Central memory CD8-positive, alpha-beta T cell (primary cell): Measurements from ENCODE around the gene AKAP10.
"Not testable (repeated sequence)": the region's sequence is repeated elsewhere in the genome, so short reads cannot be mapped to it uniquely, and the experiment has no call there.

Source experiments
- ATAC-seq: fragments of 150-1000 bp; cut with Tn5 transposase; replicated peaks from 2 replicates; pipeline ENCODE4 v1.10.0; 2022; ENCODE audit warnings: mild to moderate bottlenecking, moderate FRiP score, moderate number of reproducible peaks; ENCODE audit not compliant: poor library complexity, severe bottlenecking; ENCODE audit errors: extremely low read depth
- DNase-seq, 2 donors: peaks; one replicate each; pipeline ENCODE4 v3.0.0; 2021; ENCODE audit warnings: low spot score in 2 of 2
- H3K27ac Mint-ChIP-seq: one replicate; pipeline ENCODE4 v1.8.0; 2022; ENCODE audit warnings: low read depth, mild to moderate bottlenecking, moderate library complexity, mixed read lengths
- H3K27me3 Mint-ChIP-seq: one replicate; pipeline ENCODE4 v1.8.0; 2022; ENCODE audit warnings: mixed read lengths
- H3K36me3 Mint-ChIP-seq: one replicate; pipeline ENCODE4 v1.8.0; 2022; ENCODE audit warnings: mild to moderate bottlenecking, moderate library complexity, mixed read lengths; ENCODE audit not compliant: insufficient read depth
- H3K4me1 Mint-ChIP-seq: one replicate; pipeline ENCODE4 v1.8.0; 2022; ENCODE audit warnings: mixed read lengths
- H3K4me3 Mint-ChIP-seq: one replicate; pipeline ENCODE4 v1.8.0; 2022; ENCODE audit warnings: mild to moderate bottlenecking, moderate library complexity, mixed read lengths
- H3K9me3 Mint-ChIP-seq: one replicate; pipeline ENCODE4 v1.8.0; 2022; ENCODE audit warnings: mixed read lengths

Gene AKAP10, protein sequence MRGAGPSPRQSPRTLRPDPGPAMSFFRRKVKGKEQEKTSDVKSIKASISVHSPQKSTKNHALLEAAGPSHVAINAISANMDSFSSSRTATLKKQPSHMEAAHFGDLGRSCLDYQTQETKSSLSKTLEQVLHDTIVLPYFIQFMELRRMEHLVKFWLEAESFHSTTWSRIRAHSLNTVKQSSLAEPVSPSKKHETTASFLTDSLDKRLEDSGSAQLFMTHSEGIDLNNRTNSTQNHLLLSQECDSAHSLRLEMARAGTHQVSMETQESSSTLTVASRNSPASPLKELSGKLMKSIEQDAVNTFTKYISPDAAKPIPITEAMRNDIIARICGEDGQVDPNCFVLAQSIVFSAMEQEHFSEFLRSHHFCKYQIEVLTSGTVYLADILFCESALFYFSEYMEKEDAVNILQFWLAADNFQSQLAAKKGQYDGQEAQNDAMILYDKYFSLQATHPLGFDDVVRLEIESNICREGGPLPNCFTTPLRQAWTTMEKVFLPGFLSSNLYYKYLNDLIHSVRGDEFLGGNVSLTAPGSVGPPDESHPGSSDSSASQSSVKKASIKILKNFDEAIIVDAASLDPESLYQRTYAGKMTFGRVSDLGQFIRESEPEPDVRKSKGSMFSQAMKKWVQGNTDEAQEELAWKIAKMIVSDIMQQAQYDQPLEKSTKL

DNA sequence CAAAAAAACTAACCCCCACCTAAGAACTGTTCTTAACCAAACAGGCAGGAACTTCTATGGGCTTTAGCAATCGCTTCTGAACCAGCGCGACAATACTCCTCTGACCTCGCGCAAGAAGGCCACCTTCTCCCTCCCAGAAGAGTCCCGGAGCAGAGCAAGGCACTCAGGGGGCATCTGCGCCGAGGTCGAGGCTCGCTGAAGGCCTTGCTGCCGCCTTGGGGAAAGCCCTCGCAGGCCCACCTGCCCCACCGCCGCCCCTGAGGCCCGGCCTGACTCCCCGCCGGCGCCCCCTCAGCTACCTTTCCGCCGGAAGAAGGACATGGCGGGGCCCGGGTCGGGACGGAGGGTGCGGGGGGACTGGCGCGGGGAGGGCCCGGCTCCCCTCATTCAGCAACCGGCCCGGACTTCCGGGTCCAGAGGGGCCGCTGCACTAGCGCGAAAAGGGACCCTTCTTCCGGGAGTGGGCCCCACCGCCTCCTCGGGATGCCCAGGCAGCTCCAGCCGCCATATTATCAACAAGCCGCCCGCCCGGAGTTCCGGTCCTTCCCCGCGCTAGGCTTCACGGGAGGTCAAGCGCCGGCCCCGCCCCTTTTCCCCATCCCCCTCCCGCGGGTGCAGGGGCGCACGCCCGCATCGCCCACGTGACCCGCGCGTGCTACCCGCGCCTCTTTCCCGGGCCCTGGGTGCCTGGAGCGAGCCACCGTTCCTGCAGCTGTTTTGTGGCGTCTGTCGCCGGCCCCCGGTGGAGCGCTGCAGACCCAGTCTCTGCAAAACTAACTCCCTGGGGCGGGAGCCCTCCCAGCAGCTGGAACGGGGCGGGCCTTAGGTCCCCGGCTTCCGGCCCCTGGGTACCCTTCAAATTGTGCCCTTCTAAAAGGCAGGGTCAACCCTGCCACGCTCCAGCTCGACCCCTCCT is at the start of gene AKAP10:
Gene AKAP10, minus strand, starts transcription at position 536 of the 916 bp plus-strand sequence. Its CDS starts 149 bp downstream, at position 387.
- ATAC-seq (peak; percentile 83), DNase-seq (peak; percentile 84)
- Mint-ChIP-seq H3K9me3 (no peaks in the 10 kb centered on the region), H3K36me3 (peaks cover 16% of the 10 kb centered on the region), H3K27me3 (no peaks in the 10 kb centered on the region), H3K4me1 (peaks cover 45% of the 10 kb centered on the region), H3K4me3 (peak within 1 kb of the TSS; percentile 97), H3K27ac (peak within 1 kb of the TSS; percentile 97)

DNA sequence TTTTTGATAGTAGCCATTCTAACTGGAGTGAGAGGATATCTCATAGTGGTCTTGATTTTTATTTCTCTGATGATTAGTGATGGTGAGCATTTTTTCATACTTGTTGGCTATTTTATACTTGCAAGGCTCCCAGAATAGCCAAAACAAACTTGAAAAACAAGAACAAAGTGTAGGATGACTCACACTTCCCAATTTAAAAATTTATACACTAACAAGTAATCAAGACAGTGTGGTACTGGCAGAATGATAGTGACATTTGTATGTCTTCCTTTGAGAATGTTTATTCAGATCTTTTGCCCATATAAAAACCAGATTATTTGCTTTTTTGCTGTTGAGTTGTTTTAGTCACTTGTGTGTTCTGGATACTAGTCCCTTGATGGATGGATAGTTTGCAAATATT is 49.3 kb upstream of the AKAP10 start:
- ATAC-seq (no peak), DNase-seq (no peak)
- Mint-ChIP-seq H3K9me3 (no peaks in the 10 kb centered on the region), H3K4me3 (no peak overlapping the region), H3K27me3 (no peaks in the 10 kb centered on the region), H3K27ac (no peak overlapping the region), H3K36me3 (peaks cover 1% of the 10 kb centered on the region), H3K4me1 (no peaks in the 10 kb centered on the region)

DNA sequence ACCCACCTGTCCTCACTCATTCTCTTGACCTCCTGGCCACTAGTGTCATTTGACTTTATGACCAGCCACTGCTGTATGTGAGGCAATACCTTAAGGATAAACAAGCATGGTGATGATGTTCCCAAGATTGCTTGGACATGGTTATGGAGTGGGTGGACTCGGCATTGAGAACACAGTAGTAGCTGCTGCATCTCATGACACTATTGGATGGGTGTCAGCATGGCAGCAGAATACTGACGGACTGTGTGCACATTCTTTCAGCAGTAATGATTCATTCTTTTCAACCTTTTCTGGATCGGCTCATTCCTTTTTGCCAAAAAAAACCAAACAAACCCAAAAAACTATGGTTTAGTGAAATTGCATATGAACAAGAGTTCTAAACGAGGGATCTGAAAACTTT is 45.1 kb upstream of the AKAP10 start:
- Mint-ChIP-seq H3K27me3 (no peaks in the 10 kb centered on the region), H3K9me3 (no peaks in the 10 kb centered on the region), H3K4me3 (no peak overlapping the region), H3K36me3 (peaks cover 1% of the 10 kb centered on the region), H3K27ac (no peak overlapping the region), H3K4me1 (no peaks in the 10 kb centered on the region)
- DNase-seq (no peak), ATAC-seq (no peak)

DNA sequence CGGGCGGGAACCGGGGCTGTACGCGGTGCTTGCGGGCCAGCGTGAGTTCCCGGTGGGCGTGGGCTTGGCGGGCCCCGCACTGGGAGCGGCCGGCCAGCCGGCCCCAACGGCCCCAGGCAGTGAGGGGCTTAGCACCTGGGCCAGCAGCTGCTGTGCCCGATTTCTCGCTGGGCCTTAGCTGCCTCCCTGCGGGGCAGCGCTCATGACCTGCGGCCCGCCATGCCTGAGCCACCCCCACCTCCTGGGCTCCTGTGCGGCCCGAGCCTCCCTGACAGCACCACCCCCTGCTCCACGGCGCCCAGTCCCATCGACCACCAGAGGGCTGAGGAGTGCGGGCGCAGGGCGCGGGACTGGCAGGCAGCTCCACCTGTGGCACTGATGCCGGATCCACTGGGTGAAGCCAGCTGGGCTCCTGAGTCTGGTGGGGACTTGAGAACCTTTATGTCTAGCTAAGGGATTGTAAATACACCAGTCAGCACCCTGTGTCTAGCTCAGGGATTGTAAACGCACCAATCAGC is 38.9 kb upstream of the AKAP10 start:
- not testable (repeated sequence) for H3K9me3 Mint-ChIP-seq, H3K36me3 Mint-ChIP-seq, DNase-seq, H3K4me1 Mint-ChIP-seq, H3K27ac Mint-ChIP-seq, H3K4me3 Mint-ChIP-seq, ATAC-seq
- H3K27me3 Mint-ChIP-seq: peaks cover 40% of the 10 kb centered on the region

DNA sequence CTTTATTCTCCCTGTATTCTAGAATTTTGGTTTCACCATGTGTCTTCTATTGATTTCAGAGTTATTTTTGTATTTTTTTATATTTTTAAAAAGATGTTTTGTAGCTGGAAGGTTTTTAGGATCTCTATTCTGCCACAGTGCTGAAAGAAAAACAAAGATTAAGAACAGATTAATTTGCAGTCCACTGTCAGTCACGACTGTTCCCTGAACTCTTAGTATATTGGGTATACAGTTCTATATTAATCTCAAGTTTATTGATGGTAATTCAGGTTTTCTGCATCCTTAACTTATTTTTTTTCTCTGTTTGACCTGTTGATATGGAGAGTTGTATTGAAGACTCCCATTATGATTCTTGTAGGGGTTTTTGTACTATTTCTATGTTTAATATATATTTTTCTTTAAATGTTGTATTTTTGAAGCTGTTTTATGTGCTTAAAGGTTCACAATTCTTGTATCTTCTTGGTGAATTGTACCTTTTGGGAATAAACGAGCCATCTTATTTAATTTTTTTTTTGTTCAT is 34.4 kb upstream of the AKAP10 start:
- peaks cover 19% of the 10 kb centered on the region for H3K4me1 Mint-ChIP-seq
- peaks cover 48% of the 10 kb centered on the region for H3K27me3 Mint-ChIP-seq
- ATAC-seq: no peak
- no peaks in the 10 kb centered on the region for H3K9me3 Mint-ChIP-seq
- no peak overlapping the region for H3K4me3 Mint-ChIP-seq
- no peak overlapping the region for H3K27ac Mint-ChIP-seq
- no peak for DNase-seq
- H3K36me3 Mint-ChIP-seq: peaks cover 5% of the 10 kb centered on the region

DNA sequence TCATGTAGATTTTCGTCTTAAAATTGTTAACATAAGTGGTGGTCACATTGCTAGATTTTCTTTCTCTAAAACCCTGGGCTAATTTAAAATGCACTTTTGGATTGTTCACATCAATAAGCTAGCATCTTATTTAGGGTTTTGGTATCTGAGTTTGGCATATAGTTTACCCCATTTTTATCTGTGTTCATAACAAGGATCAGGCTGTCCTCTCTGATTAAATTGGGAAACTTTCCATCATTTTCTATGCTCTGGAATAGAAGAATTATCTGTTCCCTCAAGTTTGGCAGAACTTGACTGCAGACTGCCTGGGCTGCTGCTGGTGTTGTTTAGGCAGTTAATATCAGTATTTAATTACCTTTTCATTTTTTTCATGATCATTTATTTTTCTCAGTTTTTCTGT is 33.3 kb upstream of the AKAP10 start:
- peaks cover 19% of the 10 kb centered on the region for H3K4me1 Mint-ChIP-seq
- H3K9me3 Mint-ChIP-seq: no peaks in the 10 kb centered on the region
- no peak for DNase-seq
- peak overlapping the region; percentile 78 for H3K4me3 Mint-ChIP-seq
- no peak overlapping the region for H3K27ac Mint-ChIP-seq
- peaks cover 4% of the 10 kb centered on the region for H3K36me3 Mint-ChIP-seq
- H3K27me3 Mint-ChIP-seq: peaks cover 58% of the 10 kb centered on the region
- ATAC-seq: no peak

DNA sequence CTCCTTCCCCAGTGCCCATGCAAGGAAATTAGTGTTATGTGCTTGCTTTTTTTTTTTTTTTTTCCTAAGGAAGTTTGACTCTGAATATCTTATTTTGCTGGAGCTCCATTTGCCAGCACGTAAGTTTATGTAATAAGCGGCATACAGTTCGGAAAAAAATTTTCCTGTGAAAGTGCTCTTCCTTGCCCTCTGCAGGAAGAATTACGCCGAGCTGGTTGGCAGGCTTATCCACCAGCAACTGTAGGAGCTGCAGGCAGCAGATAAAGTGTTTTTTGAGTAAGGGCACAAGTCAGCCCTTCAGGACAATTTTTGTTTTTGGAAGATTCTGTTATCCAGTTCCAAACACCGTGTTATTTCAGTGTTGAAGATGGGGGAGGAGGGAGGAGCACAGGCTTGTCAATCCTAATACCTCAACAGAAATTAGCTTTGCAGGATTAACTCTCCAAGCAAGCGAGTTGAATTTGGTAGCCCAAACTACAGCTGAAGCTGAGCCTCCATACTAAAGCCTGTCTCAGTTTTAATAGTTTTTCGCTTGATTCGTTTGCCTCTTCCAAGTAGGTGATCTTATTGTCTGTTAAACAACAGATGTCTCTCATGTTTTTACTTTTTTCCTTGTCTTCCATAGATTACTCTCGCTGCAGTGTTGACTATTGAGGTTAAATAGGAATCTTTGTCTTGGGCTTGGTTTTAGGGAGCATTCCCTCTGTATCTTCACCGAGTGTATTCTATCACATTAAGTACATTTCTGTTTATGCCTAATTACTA is 32.7 kb upstream of the AKAP10 start:
- Mint-ChIP-seq H3K4me3 (peak overlapping the region; percentile 78), H3K36me3 (peaks cover 3% of the 10 kb centered on the region), H3K27me3 (peaks cover 61% of the 10 kb centered on the region), H3K4me1 (peaks cover 19% of the 10 kb centered on the region), H3K9me3 (no peaks in the 10 kb centered on the region), H3K27ac (no peak overlapping the region)
- ATAC-seq: no peak
- DNase-seq: no peak

DNA sequence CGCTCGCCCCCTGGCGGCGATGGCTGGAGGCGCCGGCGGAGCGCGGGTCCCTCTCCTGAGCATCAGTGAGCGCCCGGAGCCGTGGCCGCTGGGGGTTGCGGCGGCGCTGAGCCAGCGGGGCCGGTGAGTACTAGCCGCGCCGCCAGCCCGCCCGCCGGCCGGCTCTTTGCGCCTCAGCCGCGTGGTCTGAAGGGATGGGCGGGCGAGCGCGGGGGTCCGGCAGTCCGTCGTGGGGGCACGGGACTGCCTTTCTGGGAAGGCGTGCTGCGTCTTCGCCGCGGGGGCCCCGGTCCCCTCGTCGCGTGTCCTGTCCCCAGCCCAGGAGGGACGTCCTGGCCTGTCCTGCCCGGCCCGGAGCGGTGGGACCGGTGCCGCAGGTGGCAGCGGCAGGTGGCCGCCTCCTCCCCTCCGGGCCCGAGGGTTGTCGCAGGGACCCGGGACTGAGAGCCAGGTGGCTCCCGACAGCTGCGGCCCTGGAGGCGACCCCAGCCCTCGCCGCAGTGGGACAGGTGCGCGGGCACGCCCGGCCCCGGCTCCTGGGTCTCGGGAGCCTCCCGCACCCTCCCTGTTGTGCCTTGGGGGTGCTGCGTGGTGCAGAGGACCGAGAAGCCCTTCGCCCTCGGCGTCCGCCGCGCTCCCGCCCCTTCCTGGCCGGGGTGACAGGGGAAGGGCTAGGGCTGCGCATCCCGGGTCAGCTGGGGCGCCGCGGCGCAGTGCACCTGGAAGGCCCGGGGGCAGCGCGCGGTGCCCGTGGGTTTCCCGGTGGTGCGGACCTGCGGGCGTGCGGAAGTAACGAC is 31.9 kb upstream of the AKAP10 start, which contains the start of gene SPECC1:
Gene SPECC1, plus strand, starts transcription at position 58 of the 797 bp plus-strand sequence. CDS start 87,293 bp downstream, outside the sequence.
- peak; percentile 80 to 92 for DNase-seq
- peak; percentile 97 for ATAC-seq
- Mint-ChIP-seq H3K36me3 (peaks cover 3% of the 10 kb centered on the region), H3K4me1 (peaks cover 19% of the 10 kb centered on the region), H3K27me3 (peaks cover 63% of the 10 kb centered on the region), H3K4me3 (peak within 1 kb of the TSS; percentile 88), H3K27ac (peak within 1 kb of the TSS; percentile 66), H3K9me3 (no peaks in the 10 kb centered on the region)

DNA sequence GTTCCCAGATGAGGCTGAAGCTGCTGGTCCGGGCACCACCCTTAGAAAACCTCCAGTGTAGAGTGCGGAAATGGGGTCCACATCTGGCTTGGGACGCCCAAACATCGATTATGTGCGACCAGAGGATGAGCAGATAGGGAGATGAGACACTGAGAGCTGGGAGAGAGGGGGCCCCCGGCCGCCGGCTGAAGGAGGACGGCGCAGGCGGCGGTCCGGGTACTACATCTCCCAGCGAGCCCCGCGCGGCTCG is 31.3 kb upstream of the AKAP10 start:
- H3K27me3 Mint-ChIP-seq: peaks cover 61% of the 10 kb centered on the region
- peak; percentile 33 for ATAC-seq
- DNase-seq: no peak
- H3K4me1 Mint-ChIP-seq: peaks cover 19% of the 10 kb centered on the region
- no peaks in the 10 kb centered on the region for H3K9me3 Mint-ChIP-seq
- H3K36me3 Mint-ChIP-seq: peaks cover 3% of the 10 kb centered on the region
- H3K4me3 Mint-ChIP-seq: peak overlapping the region; percentile 88
- H3K27ac Mint-ChIP-seq: peak overlapping the region; percentile 66

DNA sequence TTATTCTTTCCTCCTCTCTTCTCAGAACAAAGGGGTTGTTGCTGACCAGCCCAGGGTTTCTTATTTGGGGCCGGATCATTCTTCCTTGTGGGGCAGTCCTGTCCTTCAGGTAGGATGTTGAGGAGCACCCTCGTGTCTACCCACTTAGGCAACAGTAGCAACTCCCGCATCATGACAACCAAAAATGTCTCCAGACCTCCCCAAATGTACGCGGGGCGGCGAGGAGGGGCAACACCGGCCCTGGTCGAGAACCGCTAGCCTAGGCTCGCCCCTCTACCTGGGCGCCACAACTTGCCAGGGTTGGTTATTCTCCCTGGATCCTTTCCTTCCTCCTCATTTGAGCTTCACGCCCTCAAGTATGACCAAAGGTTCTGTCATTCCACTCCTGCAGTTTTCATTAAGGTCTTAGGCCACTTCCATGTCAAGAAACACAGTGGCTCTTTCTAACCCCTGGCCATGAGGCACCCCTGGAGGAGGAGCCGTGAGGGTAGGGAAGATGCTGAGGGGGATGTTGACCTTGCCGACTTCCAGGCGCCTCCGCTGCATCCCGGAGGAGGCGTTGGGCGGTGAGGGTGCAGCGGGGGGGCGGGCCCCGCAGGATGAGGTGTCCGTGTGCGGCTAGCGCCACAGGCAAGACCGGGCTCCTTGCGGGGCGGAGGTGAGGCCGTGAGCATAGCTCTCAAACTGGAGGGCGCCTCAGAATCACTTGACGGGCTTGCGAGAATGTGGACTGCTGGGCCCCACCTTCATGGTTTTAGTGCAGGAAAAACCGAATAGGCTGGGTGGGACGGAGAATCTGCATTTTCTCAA is 30.8 kb upstream of the AKAP10 start:
- H3K27ac Mint-ChIP-seq: peak overlapping the region; percentile 66
- peak; percentile 10 for ATAC-seq
- peak overlapping the region; percentile 88 for H3K4me3 Mint-ChIP-seq
- H3K9me3 Mint-ChIP-seq: no peaks in the 10 kb centered on the region
- DNase-seq: peak in 1 of 2 donors; percentile 21
- H3K27me3 Mint-ChIP-seq: peaks cover 61% of the 10 kb centered on the region
- peaks cover 3% of the 10 kb centered on the region for H3K36me3 Mint-ChIP-seq
- H3K4me1 Mint-ChIP-seq: peaks cover 19% of the 10 kb centered on the region
